ENCODE results near the gene PTPN22. TPM values are rescaled to one million over a fixed set of nuclear protein-coding genes. Genes with fewer than 3 reads are reported as not detected.

Gene PTPN22
- total RNA-seq, 1 experiment from 2014 or later = 0.38 TPM

- no TSS peak for BruUV-seq (replicated peaks)
- Mint-ChIP-seq H3K9me3 (ENCODE audit: low read depth, unreplicated experiment) (no peaks in the 10 kb centered on the region), H3K27ac (ENCODE audit: unreplicated experiment) (peak within 1 kb of the TSS; percentile 87), H3K27me3 (ENCODE audit: unreplicated experiment) (no peaks in the 10 kb centered on the region), H3K4me3 (ENCODE audit: low read depth, unreplicated experiment) (peak within 1 kb of the TSS; percentile 77), H3K36me3 (ENCODE audit: insufficient read depth, unreplicated experiment) (peaks cover 14% of the 10 kb centered on the region), H3K4me1 (ENCODE audit: low read depth, unreplicated experiment) (peaks cover 20% of the 10 kb centered on the region)
- no peak for TF ChIP-seq CTCF (IDR thresholded peaks at IDR 0.05; ENCODE audit: unreplicated experiment)
- CTCF ChIA-PET = interaction anchor here (0.5 to 1.6 kb wide), 4 partner anchors 17 to 772 kb away, joined by 3 to 4 read pairs (median 3); partner anchors contain the start of gene AP4B1
- peak; percentile 14 for DNase-seq
- intact Hi-C loops (cut with micrococcal nuclease; ENCODE audit: unreplicated experiment) = loop anchor here (1.0 to 5.0 kb wide), 2 partner anchors 41 to 50 kb away; no protein-coding TSS in a partner anchor
Measured at GRCh38 chr1:113887402-113888175, 16.1 kb upstream of the PTPN22 start, which contains the start of gene BCL2L15. Gene BCL2L15 (minus strand): TSS chr1:113887581. CDS start chr1:113887375, 206 bp downstream.

GRCh38 chr1:113886417-113887401 is 15.2 kb upstream of the PTPN22 start:
- H3K4me1 Mint-ChIP-seq (ENCODE audit: low read depth, unreplicated experiment) = peaks cover 20% of the 10 kb centered on the region
- no peak for TF ChIP-seq CTCF (IDR thresholded peaks at IDR 0.05; ENCODE audit: unreplicated experiment)
- BruUV-seq (replicated peaks) = TSS peak; percentile 74
- CTCF ChIA-PET = interaction anchor here (0.6 to 1.6 kb wide), 6 partner anchors 12 to 949 kb away, joined by 3 to 4 read pairs (median 3); partner anchors contain the start of gene AP4B1
- peak; percentile 11 for DNase-seq
- no peaks in the 10 kb centered on the region for H3K9me3 Mint-ChIP-seq (ENCODE audit: low read depth, unreplicated experiment)
- no peaks in the 10 kb centered on the region for H3K27me3 Mint-ChIP-seq (ENCODE audit: unreplicated experiment)
- H3K36me3 Mint-ChIP-seq (ENCODE audit: insufficient read depth, unreplicated experiment) = peaks cover 14% of the 10 kb centered on the region
- peak overlapping the region; percentile 87 for H3K27ac Mint-ChIP-seq (ENCODE audit: unreplicated experiment)
- intact Hi-C loops (cut with micrococcal nuclease; ENCODE audit: unreplicated experiment) = loop anchor here (1.0 to 5.0 kb wide), 2 partner anchors 42 to 49 kb away; no protein-coding TSS in a partner anchor
- H3K4me3 Mint-ChIP-seq (ENCODE audit: low read depth, unreplicated experiment) = peak overlapping the region; percentile 77

GRCh38 chr1:113881661-113882060 is 10.1 kb upstream of the PTPN22 start:
- H3K4me3 Mint-ChIP-seq (ENCODE audit: low read depth, unreplicated experiment) = no peak overlapping the region
- H3K27me3 Mint-ChIP-seq (ENCODE audit: unreplicated experiment) = no peaks in the 10 kb centered on the region
- CTCF ChIA-PET = no interaction called here
- intact Hi-C loops (cut with micrococcal nuclease; ENCODE audit: unreplicated experiment) = no loop called here
- peaks cover 11% of the 10 kb centered on the region for H3K4me1 Mint-ChIP-seq (ENCODE audit: low read depth, unreplicated experiment)
- no peak overlapping the region for H3K27ac Mint-ChIP-seq (ENCODE audit: unreplicated experiment)
- TF ChIP-seq CTCF (IDR thresholded peaks at IDR 0.05; ENCODE audit: unreplicated experiment) = no peak
- no peaks in the 10 kb centered on the region for H3K9me3 Mint-ChIP-seq (ENCODE audit: low read depth, unreplicated experiment)
- no peak for DNase-seq
- peaks cover 6% of the 10 kb centered on the region for H3K36me3 Mint-ChIP-seq (ENCODE audit: insufficient read depth, unreplicated experiment)
- BruUV-seq (replicated peaks) = no TSS peak

- Mint-ChIP-seq H3K4me3 (ENCODE audit: low read depth, unreplicated experiment) (no peak overlapping the region), H3K4me1 (ENCODE audit: low read depth, unreplicated experiment) (peaks cover 22% of the 10 kb centered on the region), H3K36me3 (ENCODE audit: insufficient read depth, unreplicated experiment) (no peaks in the 10 kb centered on the region), H3K27me3 (ENCODE audit: unreplicated experiment) (no peaks in the 10 kb centered on the region), H3K27ac (ENCODE audit: unreplicated experiment) (no peak overlapping the region), H3K9me3 (ENCODE audit: low read depth, unreplicated experiment) (no peaks in the 10 kb centered on the region)
- no peak for DNase-seq
- no peak for TF ChIP-seq CTCF (IDR thresholded peaks at IDR 0.05; ENCODE audit: unreplicated experiment)
- intact Hi-C loops (cut with micrococcal nuclease; ENCODE audit: unreplicated experiment) = no loop called here
- BruUV-seq (replicated peaks) = no TSS peak
- CTCF ChIA-PET = no interaction called here
Measured at GRCh38 chr1:113879739-113880038, 8.2 kb upstream of the PTPN22 start.

Data from Calu3 (cell line).